GM21447 (cell line): Measurements from ENCODE around the gene HILPDA.
"Not testable (repeated sequence)": the region's sequence is repeated elsewhere in the genome, so short reads cannot be mapped to it uniquely, and the experiment has no call there.

ENCODE experiments used
- ATAC-seq: cut with Tn5 transposase; IDR thresholded peaks from one replicate; pipeline ENCODE4 v1.9.1; 2021; ENCODE audit not compliant: unreplicated experiment

Gene HILPDA

GRCh38 chr7:128459394-128459878 lies 3.8 kb downstream of the HILPDA start:
- peak; percentile 47 for ATAC-seq

- no peak for ATAC-seq
Measured at GRCh38 chr7:128462460-128462859, 6.8 kb downstream of the HILPDA start.

GRCh38 chr7:128463345-128463744 lies 7.7 kb downstream of the HILPDA start:
- ATAC-seq = not testable (repeated sequence)

- ATAC-seq = not testable (repeated sequence)
Measured at GRCh38 chr7:128463933-128464332, 8.3 kb downstream of the HILPDA start.

- not testable (repeated sequence) for ATAC-seq
Measured at GRCh38 chr7:128466871-128467270, 11.2 kb downstream of the HILPDA start.

GRCh38 chr7:128476402-128477335 lies 21.0 kb downstream of the HILPDA start, which contains the start of gene METTL2B:
TSS of gene METTL2B (plus strand) at chr7:128476748. CDS start at chr7:128476766, 18 bp downstream.
- peak; percentile 95 for ATAC-seq

- ATAC-seq = not testable (repeated sequence)
Measured at GRCh38 chr7:128477336-128477690, 21.6 kb downstream of the HILPDA start.

GRCh38 chr7:128479082-128479481 lies 23.4 kb downstream of the HILPDA start:
- ATAC-seq = not testable (repeated sequence)

GRCh38 chr7:128488134-128488533 lies 32.5 kb downstream of the HILPDA start:
- not testable (repeated sequence) for ATAC-seq

- no peak for ATAC-seq
Measured at GRCh38 chr7:128497405-128497804, 41.7 kb downstream of the HILPDA start.

GRCh38 chr7:128505416-128505815 lies 49.7 kb downstream of the HILPDA start:
- ATAC-seq = not testable (repeated sequence)

GRCh38 chr7:128506819-128507218 lies 51.1 kb downstream of the HILPDA start:
- ATAC-seq = peak; percentile 64

- ATAC-seq = peak; percentile 57
Measured at GRCh38 chr7:128507321-128507993, 51.8 kb downstream of the HILPDA start.
